ENCODE data around the gene DNM3. TPM values are rescaled to one million over a fixed set of nuclear protein-coding genes. Genes with fewer than 3 reads are reported as not detected.

DNM3 gene
- total RNA-seq, 1 donor from 2014 or later: 2.7 TPM

- no peaks in the 10 kb centered on the region for H3K36me3 ChIP-seq (ENCODE audit: control insufficient read depth, insufficient read depth, low read length)
- TF ChIP-seq CTCF (IDR thresholded peaks at IDR 0.05; ENCODE audit: insufficient read depth, low read length, poor library complexity, severe bottlenecking): no peak
- DNase-seq (ENCODE audit: low read depth): no peak
- H3K27me3 ChIP-seq (ENCODE audit: control insufficient read depth, insufficient read depth, low read length): no peaks in the 10 kb centered on the region
- no peak overlapping the region for H3K4me3 ChIP-seq (ENCODE audit: low read depth, low read length)
Measured at GRCh38 chr1:171860696-171861095, 19.4 kb downstream of the DNM3 start.

- no peaks in the 10 kb centered on the region for H3K27me3 ChIP-seq (ENCODE audit: control insufficient read depth, insufficient read depth, low read length)
- DNase-seq (ENCODE audit: low read depth): no peak
- no peak for TF ChIP-seq CTCF (IDR thresholded peaks at IDR 0.05; ENCODE audit: insufficient read depth, low read length, poor library complexity, severe bottlenecking)
- H3K36me3 ChIP-seq (ENCODE audit: control insufficient read depth, insufficient read depth, low read length): no peaks in the 10 kb centered on the region
- no peak overlapping the region for H3K4me3 ChIP-seq (ENCODE audit: low read depth, low read length)
Measured at GRCh38 chr1:171863531-171863930, 22.2 kb downstream of the DNM3 start.

- TF ChIP-seq CTCF (IDR thresholded peaks at IDR 0.05; ENCODE audit: insufficient read depth, low read length, poor library complexity, severe bottlenecking): no peak
- no peak overlapping the region for H3K4me3 ChIP-seq (ENCODE audit: low read depth, low read length)
Measured at GRCh38 chr1:171864308-171864707, 23.0 kb downstream of the DNM3 start.

GRCh38 chr1:171865106-171865505 lies 23.8 kb downstream of the DNM3 start:
- Histone ChIP-seq H3K36me3 (ENCODE audit: control insufficient read depth, insufficient read depth, low read length) (no peaks in the 10 kb centered on the region), H3K27me3 (ENCODE audit: control insufficient read depth, insufficient read depth, low read length) (no peaks in the 10 kb centered on the region), H3K4me3 (ENCODE audit: low read depth, low read length) (no peak overlapping the region)
- TF ChIP-seq CTCF (IDR thresholded peaks at IDR 0.05; ENCODE audit: insufficient read depth, low read length, poor library complexity, severe bottlenecking): no peak
- DNase-seq (ENCODE audit: low read depth): no peak

More at GRCh38 chr1:171864308-171864707, 23.0 kb downstream of the DNM3 start:
- Histone ChIP-seq H3K36me3 (ENCODE audit: control insufficient read depth, insufficient read depth, low read length) (no peaks in the 10 kb centered on the region), H3K27me3 (ENCODE audit: control insufficient read depth, insufficient read depth, low read length) (no peaks in the 10 kb centered on the region)
- DNase-seq (ENCODE audit: low read depth): no peak

GRCh38 chr1:171867236-171867635 lies 25.9 kb downstream of the DNM3 start:
- Histone ChIP-seq H3K36me3 (ENCODE audit: control insufficient read depth, insufficient read depth, low read length) (no peaks in the 10 kb centered on the region), H3K27me3 (ENCODE audit: control insufficient read depth, insufficient read depth, low read length) (no peaks in the 10 kb centered on the region), H3K4me3 (ENCODE audit: low read depth, low read length) (no peak overlapping the region)
- no peak for DNase-seq (ENCODE audit: low read depth)
- TF ChIP-seq CTCF (IDR thresholded peaks at IDR 0.05; ENCODE audit: insufficient read depth, low read length, poor library complexity, severe bottlenecking): no peak

- TF ChIP-seq CTCF (IDR thresholded peaks at IDR 0.05; ENCODE audit: insufficient read depth, low read length, poor library complexity, severe bottlenecking): no peak
- H3K27me3 ChIP-seq (ENCODE audit: control insufficient read depth, insufficient read depth, low read length): no peaks in the 10 kb centered on the region
- no peak for DNase-seq (ENCODE audit: low read depth)
- H3K4me3 ChIP-seq (ENCODE audit: low read depth, low read length): no peak overlapping the region
- H3K36me3 ChIP-seq (ENCODE audit: control insufficient read depth, insufficient read depth, low read length): no peaks in the 10 kb centered on the region
Measured at GRCh38 chr1:171868217-171868803, 27.0 kb downstream of the DNM3 start.
